ENCODE results near the gene PAX2. TPM values are rescaled to one million over a fixed set of nuclear protein-coding genes. Genes with fewer than 3 reads are reported as not detected.

PAX2 gene
- total RNA-seq, 1 experiment from 2014 or later = not detected

GRCh38 chr10:100741378-100742075 lies 3.9 kb upstream of the PAX2 start:
- no TSS peak for BruUV-seq (replicated peaks)
- no peaks in the 10 kb centered on the region for H4K20me1 ChIP-seq (ENCODE audit: insufficient read depth)
- H3K9me3 ChIP-seq (ENCODE audit: insufficient read depth, low read depth) = no peaks in the 10 kb centered on the region
- H3K36me3 ChIP-seq (ENCODE audit: low read depth) = no peaks in the 10 kb centered on the region
- H3K27ac ChIP-seq = no peak overlapping the region
- DNase-seq = no peak
- H3K4me3 ChIP-seq = no peak overlapping the region
- intact Hi-C loops (cut with micrococcal nuclease; ENCODE audit: unreplicated experiment) = loop anchor here (5.0 kb wide), 1 partner anchor 179 kb away; no protein-coding TSS in a partner anchor
- CTCF ChIA-PET = interaction anchor here (0.6 kb wide), 1 partner anchor 107 kb away, joined by 4 read pairs; no protein-coding TSS in a partner anchor
- TF ChIP-seq, protein P1, sequence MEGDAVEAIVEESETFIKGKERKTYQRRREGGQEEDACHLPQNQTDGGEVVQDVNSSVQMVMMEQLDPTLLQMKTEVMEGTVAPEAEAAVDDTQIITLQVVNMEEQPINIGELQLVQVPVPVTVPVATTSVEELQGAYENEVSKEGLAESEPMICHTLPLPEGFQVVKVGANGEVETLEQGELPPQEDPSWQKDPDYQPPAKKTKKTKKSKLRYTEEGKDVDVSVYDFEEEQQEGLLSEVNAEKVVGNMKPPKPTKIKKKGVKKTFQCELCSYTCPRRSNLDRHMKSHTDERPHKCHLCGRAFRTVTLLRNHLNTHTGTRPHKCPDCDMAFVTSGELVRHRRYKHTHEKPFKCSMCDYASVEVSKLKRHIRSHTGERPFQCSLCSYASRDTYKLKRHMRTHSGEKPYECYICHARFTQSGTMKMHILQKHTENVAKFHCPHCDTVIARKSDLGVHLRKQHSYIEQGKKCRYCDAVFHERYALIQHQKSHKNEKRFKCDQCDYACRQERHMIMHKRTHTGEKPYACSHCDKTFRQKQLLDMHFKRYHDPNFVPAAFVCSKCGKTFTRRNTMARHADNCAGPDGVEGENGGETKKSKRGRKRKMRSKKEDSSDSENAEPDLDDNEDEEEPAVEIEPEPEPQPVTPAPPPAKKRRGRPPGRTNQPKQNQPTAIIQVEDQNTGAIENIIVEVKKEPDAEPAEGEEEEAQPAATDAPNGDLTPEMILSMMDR (conservative IDR thresholded peaks at IDR 0.05) = no peak
- TF ChIP-seq EZH2 (IDR thresholded peaks at IDR 0.05; ENCODE audit: low read depth) = no peak
- no peaks in the 10 kb centered on the region for H3K79me2 ChIP-seq (ENCODE audit: low read depth)
- peaks cover 77% of the 10 kb centered on the region for H3K27me3 ChIP-seq (ENCODE audit: insufficient read depth, low read depth)
- H3K4me1 ChIP-seq (replicated peaks; ENCODE audit: insufficient read depth) = no peaks in the 10 kb centered on the region
- POLR2A ChIA-PET (ENCODE audit: unreplicated experiment) = no interaction called here
- no peak overlapping the region for H3K4me2 ChIP-seq
- H3F3A ChIP-seq (ENCODE audit: insufficient read depth, low read depth) = no peaks in the 10 kb centered on the region
- no peaks in the 10 kb centered on the region for H3K9me2 ChIP-seq (ENCODE audit: insufficient read depth)
- no peak overlapping the region for H2AFZ ChIP-seq

DNA sequence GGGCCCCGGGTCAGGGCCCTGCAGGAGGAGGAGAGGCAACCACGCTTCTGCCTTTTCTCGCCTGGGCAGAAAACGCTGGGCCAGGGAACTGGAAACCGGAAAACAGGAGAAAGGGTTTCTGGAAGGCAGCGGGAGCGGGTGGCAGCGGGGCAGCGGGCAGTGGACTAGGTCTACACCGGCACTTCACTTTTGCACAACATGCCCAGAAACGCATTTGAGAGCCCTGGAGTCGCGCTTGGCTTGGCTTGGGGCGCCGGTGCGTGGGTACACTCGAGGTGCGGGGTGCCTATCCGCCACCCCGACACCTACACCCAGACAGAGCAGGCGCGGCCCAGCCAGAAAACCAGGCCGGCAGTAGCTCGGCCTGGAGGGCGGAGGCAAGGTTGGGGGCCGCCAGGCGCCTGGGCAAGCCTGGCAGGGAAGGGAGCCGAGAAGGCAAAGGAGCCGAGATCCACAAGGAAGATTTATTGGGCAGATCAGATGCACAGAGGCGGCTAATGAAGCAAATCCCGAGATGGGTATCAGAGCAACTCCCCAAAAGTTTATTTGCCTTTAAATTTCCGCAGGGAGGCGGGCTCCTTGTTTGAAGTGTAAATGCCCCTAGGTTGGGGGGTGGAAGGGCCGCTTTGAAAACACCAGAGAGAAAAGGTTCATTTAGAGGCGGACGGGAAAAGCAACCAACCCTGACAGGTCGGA lies 3.2 kb upstream of the PAX2 start:
- Histone ChIP-seq H3K9me2 (ENCODE audit: insufficient read depth) (no peaks in the 10 kb centered on the region), H3K36me3 (ENCODE audit: low read depth) (no peaks in the 10 kb centered on the region), H3K79me2 (ENCODE audit: low read depth) (no peaks in the 10 kb centered on the region), H3K9me3 (ENCODE audit: insufficient read depth, low read depth) (no peaks in the 10 kb centered on the region), H3K4me2 (no peak overlapping the region), H3F3A (ENCODE audit: insufficient read depth, low read depth) (no peaks in the 10 kb centered on the region), H3K27me3 (ENCODE audit: insufficient read depth, low read depth) (peaks cover 79% of the 10 kb centered on the region), H4K20me1 (ENCODE audit: insufficient read depth) (no peaks in the 10 kb centered on the region), H3K4me1 (replicated peaks; ENCODE audit: insufficient read depth) (no peaks in the 10 kb centered on the region), H3K27ac (no peak overlapping the region), H2AFZ (no peak overlapping the region), H3K4me3 (no peak overlapping the region)
- no peak for DNase-seq
- POLR2A ChIA-PET (ENCODE audit: unreplicated experiment) = no interaction called here
- intact Hi-C loops (cut with micrococcal nuclease; ENCODE audit: unreplicated experiment) = loop anchor here (5.0 kb wide), 1 partner anchor 180 kb away; no protein-coding TSS in a partner anchor
- no TSS peak for BruUV-seq (replicated peaks)
- TF ChIP-seq EZH2 (IDR thresholded peaks at IDR 0.05; ENCODE audit: low read depth) = peak; percentile 85
- TF ChIP-seq, protein P1 (conservative IDR thresholded peaks at IDR 0.05) = no peak
- CTCF ChIA-PET = no interaction called here

DNA sequence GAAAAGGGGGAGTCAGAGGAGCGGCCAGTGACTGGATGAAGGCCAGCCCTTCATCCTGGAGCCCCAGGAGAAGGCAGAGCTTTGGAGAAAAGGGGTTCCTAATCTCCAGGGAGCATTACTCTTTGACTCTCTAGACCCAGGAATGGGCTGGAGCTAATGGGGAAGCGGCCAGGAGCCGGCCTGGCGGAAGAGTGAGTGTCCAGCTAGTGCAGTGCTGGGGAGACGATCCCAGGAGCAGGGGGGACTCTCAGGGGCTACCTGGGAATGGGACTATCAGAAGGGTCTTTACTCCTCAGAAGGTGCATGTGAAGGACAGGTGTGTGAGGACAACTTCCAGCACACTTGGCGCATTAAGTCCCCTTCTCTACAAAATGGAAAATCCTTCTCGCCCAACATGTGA lies 2.4 kb upstream of the PAX2 start:
- BruUV-seq (replicated peaks) = no TSS peak
- no peaks in the 10 kb centered on the region for H3K4me1 ChIP-seq (replicated peaks; ENCODE audit: insufficient read depth)
- no peak for DNase-seq
- H3K9me3 ChIP-seq (ENCODE audit: insufficient read depth, low read depth) = no peaks in the 10 kb centered on the region
- H3K27me3 ChIP-seq (ENCODE audit: insufficient read depth, low read depth) = peaks cover 77% of the 10 kb centered on the region
- H3K4me3 ChIP-seq = no peak overlapping the region
- intact Hi-C loops (cut with micrococcal nuclease; ENCODE audit: unreplicated experiment) = loop anchor here (5.0 kb wide), 1 partner anchor 181 kb away; no protein-coding TSS in a partner anchor
- TF ChIP-seq, protein P1 (conservative IDR thresholded peaks at IDR 0.05) = no peak
- TF ChIP-seq EZH2 (IDR thresholded peaks at IDR 0.05; ENCODE audit: low read depth) = no peak
- no peaks in the 10 kb centered on the region for H3K9me2 ChIP-seq (ENCODE audit: insufficient read depth)
- no peak overlapping the region for H3K27ac ChIP-seq
- no peaks in the 10 kb centered on the region for H3F3A ChIP-seq (ENCODE audit: insufficient read depth, low read depth)
- no peak overlapping the region for H3K4me2 ChIP-seq
- H2AFZ ChIP-seq = no peak overlapping the region
- H3K36me3 ChIP-seq (ENCODE audit: low read depth) = no peaks in the 10 kb centered on the region
- no peaks in the 10 kb centered on the region for H4K20me1 ChIP-seq (ENCODE audit: insufficient read depth)
- H3K79me2 ChIP-seq (ENCODE audit: low read depth) = no peaks in the 10 kb centered on the region
- POLR2A ChIA-PET (ENCODE audit: unreplicated experiment) = no interaction called here
- CTCF ChIA-PET = interaction anchor here (0.6 kb wide), 1 partner anchor 206 kb away, joined by 8 read pairs; no protein-coding TSS in a partner anchor

All from PC-9 (cell line).